Measurements from ENCODE around the gene TOR1AIP2.

TOR1AIP2 gene
- total RNA-seq: 116 to 169 (median 118) reads per million in 3 donors

DNA sequence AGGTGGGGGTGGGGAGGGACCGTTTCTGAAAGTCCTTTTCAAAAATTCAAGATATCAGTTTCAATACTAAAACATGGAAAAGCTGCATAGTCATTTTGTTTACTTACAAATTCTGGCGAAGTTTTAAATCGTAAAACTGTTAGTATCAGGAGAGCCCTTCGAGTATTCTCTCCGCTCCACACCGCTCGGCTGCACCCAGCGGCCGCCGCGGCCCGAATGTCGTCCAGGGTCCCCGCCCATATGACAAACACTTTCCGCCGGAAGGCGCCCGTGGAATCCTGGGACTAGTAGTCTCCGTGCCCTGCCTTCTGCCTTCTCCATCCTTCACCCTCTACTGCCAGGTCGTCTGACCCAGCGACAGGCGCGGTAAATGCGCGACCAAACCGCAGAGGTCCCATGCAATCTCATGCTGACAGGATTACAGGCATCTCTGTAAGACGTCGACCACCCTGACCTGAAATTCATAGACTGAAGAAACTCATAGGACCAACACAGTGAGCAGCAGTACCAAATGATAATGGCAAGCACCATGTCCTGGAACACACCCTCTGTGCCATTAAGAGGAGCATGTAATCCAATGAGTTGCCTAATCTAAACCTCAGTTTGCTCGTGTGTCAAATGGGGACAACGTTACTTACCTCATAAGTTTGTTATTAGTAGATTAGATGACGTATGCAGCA lies at the start of gene TOR1AIP2:
TOR1AIP2 (minus strand) TSS at position 218 of the 680 bp plus-strand sequence. CDS start 25,138 bp downstream, outside the sequence.
- H3K4me3 ChIP-seq (ENCODE audit: insufficient read depth, low read depth, low read length, poor library complexity, severe bottlenecking): peak within 1 kb of the TSS; percentile 74

DNA sequence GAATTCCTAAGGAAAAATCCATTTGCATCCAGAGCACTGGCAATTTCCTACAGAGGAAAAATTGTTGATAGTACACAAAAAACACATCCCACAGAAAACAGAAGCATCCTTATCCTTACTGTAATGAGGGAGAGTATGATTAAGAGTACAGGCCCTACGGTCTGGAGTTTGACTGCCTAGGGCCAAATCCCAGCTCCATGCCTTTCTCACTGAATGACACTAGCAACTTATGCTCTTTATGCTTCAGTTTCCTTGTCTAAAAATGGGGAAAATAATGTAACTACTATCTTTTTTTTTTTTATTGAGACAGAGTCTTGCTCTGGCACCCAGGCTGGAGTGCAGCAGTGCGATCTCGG lies 49.2 kb upstream of the TOR1AIP2 start:
- Histone ChIP-seq H3K4me3 (ENCODE audit: insufficient read depth, low read depth, low read length, poor library complexity, severe bottlenecking) (no peak overlapping the region), H3K27ac (ENCODE audit: insufficient read depth, low read length, poor library complexity, severe bottlenecking) (no peak overlapping the region), H3K4me1 (ENCODE audit: control insufficient read depth, insufficient read depth, low read length, poor library complexity, severe bottlenecking) (no peaks in the 10 kb centered on the region), H3K27me3 (replicated peaks; ENCODE audit: control insufficient read depth, insufficient read depth, low read length, poor library complexity, severe bottlenecking) (no peaks in the 10 kb centered on the region), H3K36me3 (ENCODE audit: control insufficient read depth, insufficient read depth, low read length) (no peaks in the 10 kb centered on the region), H3K9me3 (ENCODE audit: control insufficient read depth, low read length) (no peaks in the 10 kb centered on the region)
- DNase-seq: no peak

More for the DNA sequence above, at the start of gene TOR1AIP2:
- H3K27me3 ChIP-seq (replicated peaks; ENCODE audit: control insufficient read depth, insufficient read depth, low read length, poor library complexity, severe bottlenecking): no peaks in the 10 kb centered on the region
- peak; percentile 69 to 79 (median 72) for DNase-seq
- H3K4me1 ChIP-seq (ENCODE audit: control insufficient read depth, insufficient read depth, low read length, poor library complexity, severe bottlenecking): peaks cover 13% of the 10 kb centered on the region
- peaks cover 9% of the 10 kb centered on the region for H3K36me3 ChIP-seq (ENCODE audit: control insufficient read depth, insufficient read depth, low read length)
- no peaks in the 10 kb centered on the region for H3K9me3 ChIP-seq (ENCODE audit: control insufficient read depth, low read length)
- H3K27ac ChIP-seq (ENCODE audit: insufficient read depth, low read length, poor library complexity, severe bottlenecking): peak within 1 kb of the TSS; percentile 65

- DNase-seq: no peak
- H3K9me3 ChIP-seq (ENCODE audit: control insufficient read depth, low read length): no peaks in the 10 kb centered on the region
- H3K27me3 ChIP-seq (replicated peaks; ENCODE audit: control insufficient read depth, insufficient read depth, low read length, poor library complexity, severe bottlenecking): no peaks in the 10 kb centered on the region
- H3K4me3 ChIP-seq (ENCODE audit: insufficient read depth, low read depth, low read length, poor library complexity, severe bottlenecking): no peak overlapping the region
- no peak overlapping the region for H3K27ac ChIP-seq (ENCODE audit: insufficient read depth, low read length, poor library complexity, severe bottlenecking)
- H3K36me3 ChIP-seq (ENCODE audit: control insufficient read depth, insufficient read depth, low read length): no peaks in the 10 kb centered on the region
- H3K4me1 ChIP-seq (ENCODE audit: control insufficient read depth, insufficient read depth, low read length, poor library complexity, severe bottlenecking): no peaks in the 10 kb centered on the region
These were observed 48.6 kb upstream of the TOR1AIP2 start for GRCh38 chr1:179925922-179926849.

DNA sequence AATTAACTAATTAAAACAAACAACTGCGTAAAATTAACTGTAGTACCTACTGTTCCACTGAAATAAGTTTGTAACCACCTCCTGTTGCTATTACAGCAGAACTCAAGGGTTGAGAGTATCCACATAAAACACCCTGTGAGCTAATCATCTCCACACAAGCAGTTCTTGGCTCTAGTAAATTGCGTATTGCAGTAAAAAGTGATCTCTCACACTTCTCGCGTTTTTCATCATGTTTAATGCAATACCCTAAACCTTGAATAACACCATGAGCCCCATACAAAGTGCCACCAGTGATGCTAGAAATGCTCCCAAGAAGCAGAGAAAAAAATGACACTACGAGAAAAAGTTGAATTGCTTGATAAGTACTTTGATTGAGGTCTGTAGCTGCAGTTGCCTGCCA lies 47.7 kb upstream of the TOR1AIP2 start:
- Histone ChIP-seq H3K36me3 (ENCODE audit: control insufficient read depth, insufficient read depth, low read length) (no peaks in the 10 kb centered on the region), H3K4me1 (ENCODE audit: control insufficient read depth, insufficient read depth, low read length, poor library complexity, severe bottlenecking) (no peaks in the 10 kb centered on the region), H3K27ac (ENCODE audit: insufficient read depth, low read length, poor library complexity, severe bottlenecking) (no peak overlapping the region), H3K4me3 (ENCODE audit: insufficient read depth, low read depth, low read length, poor library complexity, severe bottlenecking) (no peak overlapping the region), H3K27me3 (replicated peaks; ENCODE audit: control insufficient read depth, insufficient read depth, low read length, poor library complexity, severe bottlenecking) (no peaks in the 10 kb centered on the region), H3K9me3 (ENCODE audit: control insufficient read depth, low read length) (no peaks in the 10 kb centered on the region)
- no peak for DNase-seq

DNA sequence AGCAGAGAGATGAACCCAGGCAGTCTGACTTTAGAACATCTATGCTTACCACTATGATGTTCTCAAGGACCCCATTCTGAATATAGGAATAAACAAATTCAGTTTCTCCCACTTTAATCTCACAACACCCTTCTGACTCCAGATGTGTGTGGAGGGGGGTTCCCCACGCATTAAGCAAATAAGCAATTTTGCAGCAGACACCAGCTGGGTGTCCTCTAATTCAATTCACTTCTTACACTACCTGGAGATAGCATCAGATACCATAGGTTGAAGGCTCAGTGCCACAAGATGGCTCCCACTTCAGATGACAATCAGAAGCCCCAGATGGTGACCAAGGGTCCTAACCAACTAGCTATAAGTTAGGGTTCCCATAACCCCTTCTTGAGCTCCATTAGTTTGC lies 46.7 kb upstream of the TOR1AIP2 start:
- Histone ChIP-seq H3K4me3 (ENCODE audit: insufficient read depth, low read depth, low read length, poor library complexity, severe bottlenecking) (no peak overlapping the region), H3K4me1 (ENCODE audit: control insufficient read depth, insufficient read depth, low read length, poor library complexity, severe bottlenecking) (no peaks in the 10 kb centered on the region), H3K36me3 (ENCODE audit: control insufficient read depth, insufficient read depth, low read length) (peaks cover under 1% of the 10 kb centered on the region), H3K27ac (ENCODE audit: insufficient read depth, low read length, poor library complexity, severe bottlenecking) (no peak overlapping the region), H3K27me3 (replicated peaks; ENCODE audit: control insufficient read depth, insufficient read depth, low read length, poor library complexity, severe bottlenecking) (no peaks in the 10 kb centered on the region), H3K9me3 (ENCODE audit: control insufficient read depth, low read length) (no peaks in the 10 kb centered on the region)
- DNase-seq: no peak

DNA sequence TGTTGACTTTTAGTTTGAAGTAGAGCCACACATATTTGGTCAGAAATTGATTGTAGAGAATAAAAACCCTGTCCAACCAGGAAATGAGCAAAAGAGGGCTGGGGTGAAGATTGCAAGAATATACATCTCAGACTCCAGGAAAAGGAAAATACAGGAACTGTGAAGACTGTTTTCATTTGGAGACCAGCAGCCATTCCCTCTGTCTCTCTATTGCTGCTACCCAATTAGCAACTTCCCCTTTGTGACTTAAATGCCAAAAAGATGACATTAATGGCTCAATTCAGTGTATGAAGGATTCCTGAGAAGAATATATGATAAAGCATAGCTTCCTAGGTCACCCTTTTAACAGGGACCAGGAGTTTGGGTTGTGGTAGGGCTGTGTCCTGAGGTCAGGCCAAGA lies 45.4 kb upstream of the TOR1AIP2 start:
- H3K27ac ChIP-seq (ENCODE audit: insufficient read depth, low read length, poor library complexity, severe bottlenecking): no peak overlapping the region
- H3K4me1 ChIP-seq (ENCODE audit: control insufficient read depth, insufficient read depth, low read length, poor library complexity, severe bottlenecking): no peaks in the 10 kb centered on the region
- H3K27me3 ChIP-seq (replicated peaks; ENCODE audit: control insufficient read depth, insufficient read depth, low read length, poor library complexity, severe bottlenecking): no peaks in the 10 kb centered on the region
- DNase-seq: no peak
- no peak overlapping the region for H3K4me3 ChIP-seq (ENCODE audit: insufficient read depth, low read depth, low read length, poor library complexity, severe bottlenecking)
- no peaks in the 10 kb centered on the region for H3K9me3 ChIP-seq (ENCODE audit: control insufficient read depth, low read length)
- peaks cover 8% of the 10 kb centered on the region for H3K36me3 ChIP-seq (ENCODE audit: control insufficient read depth, insufficient read depth, low read length)

- Histone ChIP-seq H3K27ac (ENCODE audit: insufficient read depth, low read length, poor library complexity, severe bottlenecking) (no peak overlapping the region), H3K36me3 (ENCODE audit: control insufficient read depth, insufficient read depth, low read length) (peaks cover 16% of the 10 kb centered on the region)
These were observed 44.6 kb upstream of the TOR1AIP2 start for GRCh38 chr1:179921981-179922872.

DNA sequence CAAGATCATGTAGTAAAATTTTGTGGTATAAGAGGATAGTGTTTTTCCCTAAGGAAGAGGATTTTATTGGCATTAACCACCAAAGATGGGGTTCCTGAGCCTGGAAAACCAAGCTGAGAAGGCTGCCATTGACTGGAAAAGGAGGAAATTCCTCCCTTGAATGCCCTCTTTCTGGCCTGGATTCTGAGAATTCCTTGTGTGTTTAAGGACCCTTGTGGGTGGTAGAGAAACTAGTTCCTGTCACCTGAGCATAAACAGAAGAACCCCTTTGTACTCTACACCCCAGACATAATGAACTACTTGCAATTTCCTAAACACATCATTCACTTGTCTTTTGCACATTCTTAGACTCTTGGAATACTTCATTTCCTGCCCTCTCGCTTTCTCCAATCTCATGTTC lies 43.9 kb upstream of the TOR1AIP2 start:
- no peaks in the 10 kb centered on the region for H3K4me1 ChIP-seq (ENCODE audit: control insufficient read depth, insufficient read depth, low read length, poor library complexity, severe bottlenecking)
- H3K9me3 ChIP-seq (ENCODE audit: control insufficient read depth, low read length): no peaks in the 10 kb centered on the region
- H3K27me3 ChIP-seq (replicated peaks; ENCODE audit: control insufficient read depth, insufficient read depth, low read length, poor library complexity, severe bottlenecking): no peaks in the 10 kb centered on the region
- no peak for DNase-seq
- no peak overlapping the region for H3K27ac ChIP-seq (ENCODE audit: insufficient read depth, low read length, poor library complexity, severe bottlenecking)
- H3K4me3 ChIP-seq (ENCODE audit: insufficient read depth, low read depth, low read length, poor library complexity, severe bottlenecking): no peak overlapping the region
- peaks cover 18% of the 10 kb centered on the region for H3K36me3 ChIP-seq (ENCODE audit: control insufficient read depth, insufficient read depth, low read length)

More at GRCh38 chr1:179921981-179922872, 44.6 kb upstream of the TOR1AIP2 start:
- no peak for DNase-seq
- no peak overlapping the region for H3K4me3 ChIP-seq (ENCODE audit: insufficient read depth, low read depth, low read length, poor library complexity, severe bottlenecking)
- H3K4me1 ChIP-seq (ENCODE audit: control insufficient read depth, insufficient read depth, low read length, poor library complexity, severe bottlenecking): no peaks in the 10 kb centered on the region
- H3K9me3 ChIP-seq (ENCODE audit: control insufficient read depth, low read length): no peaks in the 10 kb centered on the region
- H3K27me3 ChIP-seq (replicated peaks; ENCODE audit: control insufficient read depth, insufficient read depth, low read length, poor library complexity, severe bottlenecking): no peaks in the 10 kb centered on the region

- Histone ChIP-seq H3K4me3 (ENCODE audit: insufficient read depth, low read depth, low read length, poor library complexity, severe bottlenecking) (no peak overlapping the region), H3K9me3 (ENCODE audit: control insufficient read depth, low read length) (no peaks in the 10 kb centered on the region), H3K4me1 (ENCODE audit: control insufficient read depth, insufficient read depth, low read length, poor library complexity, severe bottlenecking) (no peaks in the 10 kb centered on the region), H3K36me3 (ENCODE audit: control insufficient read depth, insufficient read depth, low read length) (peaks cover 46% of the 10 kb centered on the region), H3K27ac (ENCODE audit: insufficient read depth, low read length, poor library complexity, severe bottlenecking) (no peak overlapping the region), H3K27me3 (replicated peaks; ENCODE audit: control insufficient read depth, insufficient read depth, low read length, poor library complexity, severe bottlenecking) (no peaks in the 10 kb centered on the region)
- no peak for DNase-seq
These were observed 40.2 kb upstream of the TOR1AIP2 start for GRCh38 chr1:179917601-179918429.
